Esophagus squamous epithelium (tissue), 5 donors: ENCODE measurements around the gene SERTAD3. TPM values are rescaled to one million over a fixed set of nuclear protein-coding genes. Genes with fewer than 3 reads are reported as not detected.

Experiments
- DNase-seq: peaks from one replicate; lab custom pipeline; 2025; lab: John Stamatoyannopoulos, UW
- H3K27ac ChIP-seq, 4 donors: fragments of 200-600 bp; sonication (generic); one replicate each; pipeline ENCODE4 v1.5.1; 2016 to 2019; ENCODE audit warnings: mild to moderate bottlenecking in 1 of 4
- H3K27me3 ChIP-seq, 4 donors: fragments of 200-600 bp; sonication (generic); 1 replicate in 3 of 4; 2 replicates in 1 of 4; pipeline versions ENCODE4 v1.5.1 to v1.6.0; 2017 to 2021; ENCODE audit warnings: antibody characterized with exemption in 1 of 4
- H3K36me3 ChIP-seq, 3 donors: fragments of 200-600 bp; sonication (generic); one replicate each; pipeline ENCODE4 v1.5.1; 2016 to 2019
- H3K4me1 ChIP-seq, 3 donors: fragments of 200-600 bp; sonication (generic); one replicate each; pipeline ENCODE4 v1.5.1; 2017 to 2019
- H3K4me3 ChIP-seq, 4 donors: fragments of 200-600 bp; sonication (generic); 1 replicate in 3 of 4; 2 replicates in 1 of 4; pipeline ENCODE4 v1.5.1; 2016 to 2019; ENCODE audit warnings: mild to moderate bottlenecking in 2 of 4, moderate library complexity in 1 of 4
- H3K9me3 ChIP-seq, 3 donors: fragments of 200-600 bp; sonication (generic); one replicate each; pipeline ENCODE4 v1.5.1; 2016 to 2019
- CTCF ChIP-seq, 6 experiments: fragments of 450-650 bp in 4 of 6; fragments of 200-600 bp in 2 of 6; sonication (generic) in 2 of 6; IDR thresholded peaks; one replicate each; pipeline ENCODE4 v1.5.1; 2016 to 2019; ENCODE audit warnings: antibody characterized with exemption in 6 of 6, mild to moderate bottlenecking in 4 of 6, moderate library complexity in 4 of 6
- POLR2A ChIP-seq, 4 donors: fragments of 450-650 bp; IDR thresholded peaks; one replicate each; pipeline ENCODE4 v1.6.1; 2017; ENCODE audit warnings: antibody characterized with exemption in 4 of 4, mild to moderate bottlenecking in 4 of 4, moderate library complexity in 3 of 4
- WGBS, 2 donors: methylation state at CpG; one replicate each; pipeline ENCODE4 v1.1.5; 2018; 5-methylcytosine and 5-hydroxymethylcytosine counted together
- intact Hi-C: fragments of 100-400 bp; cut with DNase I; formaldehyde crosslinking; loops from one replicate; pipeline ENCODE4 v1.15.0; 2022
- total RNA-seq, 4 donors: library from RNA; depleted of rRNA; stranded (reverse); fragments of >200 nt; gene quantifications; one replicate each; pipeline ENCODE4 v1.1.0, GENCODE V29; 2016
- donor health status: DM: yes; HTN: yes; CAD: no.

The SERTAD3 gene
- total RNA-seq, 4 donors from 2014 or later = 8.9 to 17.4 (median 12.0) TPM

GRCh38 chr19:40421993-40422747 is 22.0 kb downstream of the SERTAD3 start:
- intact Hi-C loops = loop anchor here (10.0 kb wide), 1 partner anchor 183 kb away; the partner anchor contains the start of gene LTBP4
- DNase-seq = no peak
- Histone ChIP-seq H3K4me1 (peaks cover 20 to 65% (median 42%) of the 10 kb centered on the region in 3 donors), H3K4me3 (peak overlapping the region in 2 of 4 donors; percentile 75 to 83), H3K27me3 (no peaks in the 10 kb centered on the region), H3K9me3 (no peaks in the 10 kb centered on the region), H3K36me3 (peaks cover 0 to 13% (median 7%) of the 10 kb centered on the region in 3 donors), H3K27ac (peak overlapping the region; percentile 97 to 100 (median 100))
- TF ChIP-seq POLR2A (IDR thresholded peaks at IDR 0.05) (no peak), CTCF (IDR thresholded peaks at IDR 0.05) (no peak)
- 77 to 81% methylated on average over 16 of the region's 16 CpGs for WGBS, 2 donors

GRCh38 chr19:40420766-40421765 is 23.1 kb downstream of the SERTAD3 start:
- no peaks in the 10 kb centered on the region for H3K27me3 ChIP-seq

GRCh38 chr19:40420451-40420765 is 23.7 kb downstream of the SERTAD3 start:
- peak overlapping the region; percentile 64 to 87 (median 79) for H3K4me3 ChIP-seq
- H3K9me3 ChIP-seq = no peaks in the 10 kb centered on the region
- 50 to 55% methylated on average over 14 of the region's 14 CpGs for WGBS, 2 donors
- intact Hi-C loops = loop anchor here (10.0 kb wide), 1 partner anchor 184 kb away; the partner anchor contains the start of gene LTBP4
- DNase-seq = no peak
- H3K4me1 ChIP-seq = peaks cover 20 to 66% (median 36%) of the 10 kb centered on the region in 3 donors
- no peaks in the 10 kb centered on the region for H3K27me3 ChIP-seq
- peak overlapping the region; percentile 97 to 100 (median 100) for H3K27ac ChIP-seq
- no peak for TF ChIP-seq CTCF (IDR thresholded peaks at IDR 0.05)
- TF ChIP-seq POLR2A (IDR thresholded peaks at IDR 0.05) = no peak
- peaks cover 0 to 13% (median 7%) of the 10 kb centered on the region in 3 donors for H3K36me3 ChIP-seq

More at GRCh38 chr19:40420766-40421765, 23.1 kb downstream of the SERTAD3 start:
- TF ChIP-seq POLR2A (IDR thresholded peaks at IDR 0.05) = peak in 3 of 4 donors; percentile 79 to 92 (median 81)
- TF ChIP-seq CTCF (IDR thresholded peaks at IDR 0.05) = peak; percentile 89 to 98 (median 93)
- H3K9me3 ChIP-seq = no peaks in the 10 kb centered on the region
- H3K27ac ChIP-seq = peak overlapping the region; percentile 97 to 100 (median 100)
- peak overlapping the region; percentile 64 to 87 (median 79) for H3K4me3 ChIP-seq
- 2 to 4% methylated on average over 30 to 40 of the region's 56 CpGs for WGBS, 2 donors
- intact Hi-C loops = loop anchor here (10.0 kb wide), 1 partner anchor 184 kb away; the partner anchor contains the start of gene LTBP4
- peaks cover 0 to 13% (median 7%) of the 10 kb centered on the region in 3 donors for H3K36me3 ChIP-seq
- peaks cover 20 to 65% (median 36%) of the 10 kb centered on the region in 3 donors for H3K4me1 ChIP-seq
- DNase-seq = no peak

GRCh38 chr19:40419780-40420179 is 24.4 kb downstream of the SERTAD3 start:
- WGBS, 2 donors = 90 to 94% methylated on average over 4 to 5 of the region's 5 CpGs
- intact Hi-C loops = loop anchor here (10.0 kb wide), 1 partner anchor 185 kb away; the partner anchor contains the start of gene LTBP4
- Histone ChIP-seq H3K36me3 (peaks cover 0 to 13% (median 7%) of the 10 kb centered on the region in 3 donors), H3K27me3 (no peaks in the 10 kb centered on the region), H3K9me3 (no peaks in the 10 kb centered on the region), H3K4me1 (peaks cover 20 to 69% (median 36%) of the 10 kb centered on the region in 3 donors), H3K27ac (peak overlapping the region in 1 of 4 donors; percentile 100), H3K4me3 (no peak overlapping the region)
- TF ChIP-seq POLR2A (IDR thresholded peaks at IDR 0.05) (no peak), CTCF (IDR thresholded peaks at IDR 0.05) (no peak)
- no peak for DNase-seq
